ENCODE measurements around the gene NHLH1.

Gene NHLH1

DNA sequence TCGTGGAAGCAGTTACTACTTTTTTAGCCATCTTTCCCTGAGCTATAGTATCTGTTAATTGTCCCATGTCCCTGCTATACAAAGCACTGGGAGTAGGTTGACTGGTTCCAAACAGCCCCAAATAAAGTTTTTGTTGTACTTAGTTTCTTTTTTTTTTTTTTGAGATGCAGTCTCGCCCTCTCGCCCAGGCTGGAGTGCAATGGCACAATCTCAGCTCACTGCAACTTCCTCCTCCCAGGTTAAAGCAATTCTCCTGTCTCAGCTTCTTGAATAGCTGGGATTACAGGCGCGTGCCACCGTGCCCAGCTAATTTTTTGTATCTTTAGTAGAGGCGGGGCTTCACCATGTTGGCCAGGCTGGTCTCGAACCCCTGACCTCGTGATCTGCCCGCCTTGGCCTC is 20.4 kb upstream of the NHLH1 start:
- no peak for DNase-seq (ENCODE audit: low spot score)
- Mint-ChIP-seq H3K27me3 (ENCODE audit: low read depth) (no peaks in the 10 kb centered on the region), H3K4me3 (no peak overlapping the region), H3K4me1 (ENCODE audit: low read depth) (peaks cover 29% of the 10 kb centered on the region), H3K36me3 (ENCODE audit: low read depth) (peaks cover 36% of the 10 kb centered on the region), H3K9me3 (no peaks in the 10 kb centered on the region), H3K27ac (no peak overlapping the region)

- H3K27ac Mint-ChIP-seq: no peak overlapping the region
- peaks cover 25% of the 10 kb centered on the region for H3K4me1 Mint-ChIP-seq (ENCODE audit: low read depth)
- no peak overlapping the region for H3K4me3 Mint-ChIP-seq
- H3K27me3 Mint-ChIP-seq (ENCODE audit: low read depth): no peaks in the 10 kb centered on the region
- peaks cover 37% of the 10 kb centered on the region for H3K36me3 Mint-ChIP-seq (ENCODE audit: low read depth)
- no peak for DNase-seq (ENCODE audit: low spot score)
- no peaks in the 10 kb centered on the region for H3K9me3 Mint-ChIP-seq
Observed at GRCh38 chr1:160346958-160347357, 19.9 kb upstream of the NHLH1 start.

GRCh38 chr1:160351629-160352028 is 15.2 kb upstream of the NHLH1 start:
- Mint-ChIP-seq H3K27ac (no peak overlapping the region), H3K27me3 (ENCODE audit: low read depth) (no peaks in the 10 kb centered on the region), H3K4me3 (no peak overlapping the region), H3K9me3 (no peaks in the 10 kb centered on the region), H3K4me1 (ENCODE audit: low read depth) (peaks cover 11% of the 10 kb centered on the region), H3K36me3 (ENCODE audit: low read depth) (peaks cover 57% of the 10 kb centered on the region)
- no peak for DNase-seq (ENCODE audit: low spot score)

DNA sequence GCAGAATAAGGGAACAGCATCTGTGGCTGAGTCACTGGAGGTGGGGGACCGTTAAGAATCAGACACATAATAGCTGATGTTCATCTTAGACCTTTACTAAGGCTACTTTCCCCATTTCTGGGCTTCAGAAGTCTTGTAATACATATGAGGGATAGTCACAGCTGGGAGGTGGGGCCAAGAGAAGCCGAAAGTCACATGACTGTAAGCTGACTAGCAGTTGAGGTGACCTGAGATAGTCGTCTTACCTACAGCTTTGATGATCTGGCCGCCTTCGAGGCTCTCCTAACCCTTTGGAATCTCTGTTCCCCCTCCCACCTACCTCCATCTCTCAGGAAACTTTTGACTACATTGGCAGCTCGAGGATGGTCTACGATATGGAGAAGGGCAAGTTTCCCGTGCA is 14.3 kb upstream of the NHLH1 start:
- H3K4me3 Mint-ChIP-seq: no peak overlapping the region
- H3K4me1 Mint-ChIP-seq (ENCODE audit: low read depth): peaks cover 8% of the 10 kb centered on the region
- H3K27ac Mint-ChIP-seq: no peak overlapping the region
- DNase-seq (ENCODE audit: low spot score): no peak
- H3K9me3 Mint-ChIP-seq: no peaks in the 10 kb centered on the region
- no peaks in the 10 kb centered on the region for H3K27me3 Mint-ChIP-seq (ENCODE audit: low read depth)
- peaks cover 59% of the 10 kb centered on the region for H3K36me3 Mint-ChIP-seq (ENCODE audit: low read depth)

GRCh38 chr1:160353223-160353622 is 13.6 kb upstream of the NHLH1 start:
- H3K27ac Mint-ChIP-seq: no peak overlapping the region
- H3K4me1 Mint-ChIP-seq (ENCODE audit: low read depth): peaks cover 7% of the 10 kb centered on the region
- no peaks in the 10 kb centered on the region for H3K27me3 Mint-ChIP-seq (ENCODE audit: low read depth)
- peaks cover 59% of the 10 kb centered on the region for H3K36me3 Mint-ChIP-seq (ENCODE audit: low read depth)
- no peak for DNase-seq (ENCODE audit: low spot score)
- H3K4me3 Mint-ChIP-seq: no peak overlapping the region
- H3K9me3 Mint-ChIP-seq: no peaks in the 10 kb centered on the region

DNA sequence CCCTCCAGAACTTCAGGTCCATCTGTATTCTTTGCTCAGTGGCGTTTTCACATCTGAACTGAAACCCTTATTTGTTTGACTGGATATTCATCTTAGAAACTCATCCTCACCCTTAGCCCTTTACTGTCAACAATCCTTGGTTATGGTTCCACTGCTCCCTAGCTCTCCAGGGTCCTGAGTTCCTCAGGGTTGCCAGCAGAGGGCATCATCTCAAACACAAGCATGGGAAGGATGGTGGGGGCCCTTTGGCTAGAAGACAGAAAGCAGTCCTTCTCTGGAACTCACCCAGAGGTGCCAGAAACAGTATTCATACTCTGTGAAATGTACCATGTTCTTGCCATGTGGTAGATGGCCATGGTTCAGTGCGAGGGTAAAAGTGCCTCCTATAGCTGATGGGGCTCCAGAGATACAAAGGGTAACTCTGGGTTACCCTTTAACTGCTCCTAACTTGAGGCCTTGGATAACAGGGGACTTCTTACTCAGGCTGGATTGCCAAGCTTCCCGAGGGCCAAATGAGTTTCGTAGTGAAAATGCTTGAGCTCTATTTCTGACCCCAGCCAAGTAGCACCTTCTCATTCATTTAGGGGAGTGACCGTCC is 12.4 kb upstream of the NHLH1 start:
- DNase-seq (ENCODE audit: low spot score): no peak
- Mint-ChIP-seq H3K27ac (no peak overlapping the region), H3K36me3 (ENCODE audit: low read depth) (peaks cover 65% of the 10 kb centered on the region), H3K4me3 (no peak overlapping the region), H3K27me3 (ENCODE audit: low read depth) (no peaks in the 10 kb centered on the region), H3K9me3 (no peaks in the 10 kb centered on the region), H3K4me1 (ENCODE audit: low read depth) (peaks cover 5% of the 10 kb centered on the region)

DNA sequence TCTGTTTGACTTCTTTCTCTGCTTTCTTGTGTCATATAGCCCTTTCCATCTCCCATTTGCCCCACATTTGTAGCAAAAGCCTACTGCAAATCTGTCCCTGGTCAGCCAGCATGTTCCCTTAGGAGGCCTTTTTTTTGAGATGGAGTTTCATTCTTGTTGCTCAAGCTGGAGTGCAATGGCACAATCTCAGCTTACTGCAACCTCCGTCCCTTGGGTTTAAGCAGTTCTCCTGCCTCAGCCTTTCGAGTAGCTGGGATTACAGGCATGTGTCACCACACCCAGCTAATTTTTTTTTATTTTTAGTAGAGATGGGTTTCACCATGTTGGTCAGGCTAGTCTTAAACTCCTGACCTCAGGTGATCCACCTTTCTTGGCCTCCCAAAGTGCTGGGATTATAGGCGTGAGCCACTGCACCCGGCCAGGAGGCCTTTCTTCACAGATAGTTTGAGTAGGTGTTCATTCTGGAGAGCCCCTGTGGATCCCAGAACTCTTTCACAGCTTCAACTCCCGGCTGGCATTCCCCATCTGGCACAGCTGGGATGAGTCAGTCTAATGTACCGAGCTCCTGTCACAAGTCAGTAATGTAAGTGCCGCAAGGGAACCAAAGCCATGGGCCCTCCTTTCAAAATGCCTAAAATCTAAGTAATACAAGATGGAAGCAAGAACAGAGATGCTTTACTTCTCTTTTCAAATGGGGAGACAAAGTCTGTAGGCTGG is 9.4 kb upstream of the NHLH1 start:
- Mint-ChIP-seq H3K27ac (no peak overlapping the region), H3K4me1 (ENCODE audit: low read depth) (no peaks in the 10 kb centered on the region), H3K9me3 (no peaks in the 10 kb centered on the region), H3K27me3 (ENCODE audit: low read depth) (no peaks in the 10 kb centered on the region), H3K36me3 (ENCODE audit: low read depth) (peaks cover 52% of the 10 kb centered on the region), H3K4me3 (no peak overlapping the region)
- no peak for DNase-seq (ENCODE audit: low spot score)

- Mint-ChIP-seq H3K9me3 (no peaks in the 10 kb centered on the region), H3K27ac (no peak overlapping the region), H3K4me1 (ENCODE audit: low read depth) (no peaks in the 10 kb centered on the region), H3K4me3 (no peak overlapping the region), H3K36me3 (ENCODE audit: low read depth) (peaks cover 47% of the 10 kb centered on the region), H3K27me3 (ENCODE audit: low read depth) (no peaks in the 10 kb centered on the region)
- no peak for DNase-seq (ENCODE audit: low spot score)
Observed at GRCh38 chr1:160358073-160358472, 8.8 kb upstream of the NHLH1 start.

GRCh38 chr1:160359559-160360226 is 7.2 kb upstream of the NHLH1 start:
- H3K9me3 Mint-ChIP-seq: no peaks in the 10 kb centered on the region
- peaks cover 2% of the 10 kb centered on the region for H3K4me1 Mint-ChIP-seq (ENCODE audit: low read depth)
- peaks cover 34% of the 10 kb centered on the region for H3K36me3 Mint-ChIP-seq (ENCODE audit: low read depth)
- H3K27me3 Mint-ChIP-seq (ENCODE audit: low read depth): no peaks in the 10 kb centered on the region
- no peak overlapping the region for H3K27ac Mint-ChIP-seq
- H3K4me3 Mint-ChIP-seq: no peak overlapping the region
- no peak for DNase-seq (ENCODE audit: low spot score)

DNA sequence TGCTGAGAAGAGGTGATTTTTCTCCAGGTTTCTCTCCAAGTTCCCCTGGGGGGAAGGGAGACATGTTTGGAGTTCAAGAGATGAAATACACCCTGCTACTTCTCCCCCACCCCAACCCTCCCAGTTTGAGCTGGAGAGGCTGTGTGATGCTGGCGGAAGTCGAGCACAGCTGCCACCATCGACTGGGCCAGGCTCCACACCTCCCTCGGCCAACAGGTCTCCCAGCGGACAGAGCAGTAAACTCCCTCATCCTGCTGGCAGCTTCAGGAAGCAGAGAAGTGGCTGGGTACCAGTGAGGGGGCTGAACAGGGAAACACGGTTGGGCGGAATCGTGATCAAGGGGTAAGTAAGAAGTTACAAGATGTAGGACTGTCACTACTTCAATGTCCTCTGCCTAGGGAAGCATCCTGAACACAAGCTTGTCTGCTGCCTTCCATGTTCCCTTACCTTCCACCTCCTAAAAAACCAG is 6.6 kb upstream of the NHLH1 start:
- no peaks in the 10 kb centered on the region for H3K27me3 Mint-ChIP-seq (ENCODE audit: low read depth)
- no peak for DNase-seq (ENCODE audit: low spot score)
- peaks cover 2% of the 10 kb centered on the region for H3K4me1 Mint-ChIP-seq (ENCODE audit: low read depth)
- H3K4me3 Mint-ChIP-seq: no peak overlapping the region
- no peak overlapping the region for H3K27ac Mint-ChIP-seq
- no peaks in the 10 kb centered on the region for H3K9me3 Mint-ChIP-seq
- peaks cover 30% of the 10 kb centered on the region for H3K36me3 Mint-ChIP-seq (ENCODE audit: low read depth)

GRCh38 chr1:160361199-160361598 is 5.7 kb upstream of the NHLH1 start:
- Mint-ChIP-seq H3K4me1 (ENCODE audit: low read depth) (peaks cover 2% of the 10 kb centered on the region), H3K4me3 (no peak overlapping the region), H3K27me3 (ENCODE audit: low read depth) (no peaks in the 10 kb centered on the region), H3K9me3 (no peaks in the 10 kb centered on the region), H3K36me3 (ENCODE audit: low read depth) (peaks cover 27% of the 10 kb centered on the region), H3K27ac (no peak overlapping the region)
- no peak for DNase-seq (ENCODE audit: low spot score)

- no peaks in the 10 kb centered on the region for H3K27me3 Mint-ChIP-seq (ENCODE audit: low read depth)
- H3K27ac Mint-ChIP-seq: no peak overlapping the region
- H3K4me1 Mint-ChIP-seq (ENCODE audit: low read depth): peaks cover 2% of the 10 kb centered on the region
- no peak for DNase-seq (ENCODE audit: low spot score)
- peaks cover 21% of the 10 kb centered on the region for H3K36me3 Mint-ChIP-seq (ENCODE audit: low read depth)
- no peak overlapping the region for H3K4me3 Mint-ChIP-seq
- H3K9me3 Mint-ChIP-seq: no peaks in the 10 kb centered on the region
Observed at GRCh38 chr1:160361814-160362167, 5.1 kb upstream of the NHLH1 start.

GRCh38 chr1:160362168-160362957 is 4.5 kb upstream of the NHLH1 start:
- Mint-ChIP-seq H3K27me3 (ENCODE audit: low read depth) (no peaks in the 10 kb centered on the region), H3K36me3 (ENCODE audit: low read depth) (peaks cover 17% of the 10 kb centered on the region), H3K9me3 (no peaks in the 10 kb centered on the region), H3K4me1 (ENCODE audit: low read depth) (peaks cover 2% of the 10 kb centered on the region), H3K4me3 (no peak overlapping the region), H3K27ac (peak overlapping the region; percentile 43)
- no peak for DNase-seq (ENCODE audit: low spot score)

DNA sequence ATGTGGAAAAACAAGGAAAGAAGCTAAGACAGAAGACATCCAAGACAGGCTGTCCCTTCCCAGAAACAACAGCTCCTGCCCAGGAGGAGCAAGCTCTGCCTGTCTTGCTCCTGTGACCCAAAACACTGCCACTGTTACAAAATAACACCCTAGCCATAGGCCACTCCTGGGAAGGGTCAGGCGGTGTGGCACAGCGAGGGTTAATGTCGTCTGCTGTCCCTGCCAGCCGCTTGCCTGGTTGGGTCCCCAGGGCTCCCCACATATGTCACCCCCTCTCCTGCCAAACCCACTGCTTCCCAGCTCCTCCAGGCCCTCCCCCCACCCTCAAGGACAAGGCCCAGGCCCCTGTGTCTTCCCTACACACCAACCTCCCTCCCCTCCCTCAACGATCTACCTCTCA is 3.9 kb upstream of the NHLH1 start:
- Mint-ChIP-seq H3K27ac (no peak overlapping the region), H3K9me3 (no peaks in the 10 kb centered on the region), H3K4me3 (no peak overlapping the region), H3K27me3 (ENCODE audit: low read depth) (no peaks in the 10 kb centered on the region), H3K4me1 (ENCODE audit: low read depth) (peaks cover 6% of the 10 kb centered on the region), H3K36me3 (ENCODE audit: low read depth) (peaks cover 16% of the 10 kb centered on the region)
- no peak for DNase-seq (ENCODE audit: low spot score)

Data from T-helper 2 cell treated with Interferon-gamma antibody and Interleukin-4, amounts not matched to agents 5 μg/mL and 100 μg/mL, for 36 hours (primary cell).